Measurements from ENCODE around the gene CYYR1.

Gene CYYR1

DNA sequence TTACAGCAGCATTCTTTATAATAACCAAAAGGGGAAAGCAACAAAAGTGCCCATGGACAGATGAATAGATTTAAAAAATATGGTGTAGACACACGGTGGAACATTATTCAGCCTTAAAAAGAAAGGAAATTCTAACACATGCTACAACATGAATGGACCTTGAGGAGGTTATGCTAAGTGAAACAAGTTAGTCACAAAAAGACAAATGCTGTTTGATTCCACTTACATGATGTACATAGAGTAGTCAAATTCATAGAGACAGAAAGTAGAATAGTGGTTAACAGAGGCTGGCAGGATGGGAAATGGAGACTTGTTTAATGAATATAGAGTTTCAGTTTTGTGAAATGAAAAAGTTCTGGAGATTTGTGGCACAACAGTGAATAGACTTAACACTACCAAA, 151.4 kb downstream of the CYYR1 start:
- DNase-seq (ENCODE audit: low read depth), result peak; percentile 20
- no peak overlapping the region for H3K4me3 ChIP-seq (ENCODE audit: low read depth, low read length)
- TF ChIP-seq, protein P1, sequence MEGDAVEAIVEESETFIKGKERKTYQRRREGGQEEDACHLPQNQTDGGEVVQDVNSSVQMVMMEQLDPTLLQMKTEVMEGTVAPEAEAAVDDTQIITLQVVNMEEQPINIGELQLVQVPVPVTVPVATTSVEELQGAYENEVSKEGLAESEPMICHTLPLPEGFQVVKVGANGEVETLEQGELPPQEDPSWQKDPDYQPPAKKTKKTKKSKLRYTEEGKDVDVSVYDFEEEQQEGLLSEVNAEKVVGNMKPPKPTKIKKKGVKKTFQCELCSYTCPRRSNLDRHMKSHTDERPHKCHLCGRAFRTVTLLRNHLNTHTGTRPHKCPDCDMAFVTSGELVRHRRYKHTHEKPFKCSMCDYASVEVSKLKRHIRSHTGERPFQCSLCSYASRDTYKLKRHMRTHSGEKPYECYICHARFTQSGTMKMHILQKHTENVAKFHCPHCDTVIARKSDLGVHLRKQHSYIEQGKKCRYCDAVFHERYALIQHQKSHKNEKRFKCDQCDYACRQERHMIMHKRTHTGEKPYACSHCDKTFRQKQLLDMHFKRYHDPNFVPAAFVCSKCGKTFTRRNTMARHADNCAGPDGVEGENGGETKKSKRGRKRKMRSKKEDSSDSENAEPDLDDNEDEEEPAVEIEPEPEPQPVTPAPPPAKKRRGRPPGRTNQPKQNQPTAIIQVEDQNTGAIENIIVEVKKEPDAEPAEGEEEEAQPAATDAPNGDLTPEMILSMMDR (IDR thresholded peaks at IDR 0.05; ENCODE audit: insufficient read depth, low read depth, low read length, missing control alignments), result no peak

All from GM12865 (cell line).